ENCODE results near the gene PDE4B.

PDE4B gene

DNA sequence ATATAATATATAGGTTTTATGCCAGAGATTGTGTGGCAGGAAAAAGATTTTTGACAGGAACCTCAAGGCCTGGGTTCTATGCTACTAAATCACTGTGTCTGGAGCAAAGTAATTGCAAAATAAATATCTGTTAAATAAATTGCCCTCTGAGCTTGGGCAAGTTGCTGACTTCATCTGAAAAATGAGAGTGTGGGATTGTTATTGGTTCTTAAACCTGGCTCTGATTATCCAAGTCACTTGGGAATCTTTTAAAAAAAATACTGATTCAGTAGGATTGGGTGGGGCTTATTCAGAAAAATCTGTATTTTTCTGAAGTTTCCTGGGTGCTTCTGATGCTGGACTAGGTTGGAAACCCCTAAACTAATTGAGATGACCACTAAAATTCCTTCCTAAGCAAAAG, 567.1 kb downstream of the PDE4B start:
- TF ChIP-seq, protein P1, sequence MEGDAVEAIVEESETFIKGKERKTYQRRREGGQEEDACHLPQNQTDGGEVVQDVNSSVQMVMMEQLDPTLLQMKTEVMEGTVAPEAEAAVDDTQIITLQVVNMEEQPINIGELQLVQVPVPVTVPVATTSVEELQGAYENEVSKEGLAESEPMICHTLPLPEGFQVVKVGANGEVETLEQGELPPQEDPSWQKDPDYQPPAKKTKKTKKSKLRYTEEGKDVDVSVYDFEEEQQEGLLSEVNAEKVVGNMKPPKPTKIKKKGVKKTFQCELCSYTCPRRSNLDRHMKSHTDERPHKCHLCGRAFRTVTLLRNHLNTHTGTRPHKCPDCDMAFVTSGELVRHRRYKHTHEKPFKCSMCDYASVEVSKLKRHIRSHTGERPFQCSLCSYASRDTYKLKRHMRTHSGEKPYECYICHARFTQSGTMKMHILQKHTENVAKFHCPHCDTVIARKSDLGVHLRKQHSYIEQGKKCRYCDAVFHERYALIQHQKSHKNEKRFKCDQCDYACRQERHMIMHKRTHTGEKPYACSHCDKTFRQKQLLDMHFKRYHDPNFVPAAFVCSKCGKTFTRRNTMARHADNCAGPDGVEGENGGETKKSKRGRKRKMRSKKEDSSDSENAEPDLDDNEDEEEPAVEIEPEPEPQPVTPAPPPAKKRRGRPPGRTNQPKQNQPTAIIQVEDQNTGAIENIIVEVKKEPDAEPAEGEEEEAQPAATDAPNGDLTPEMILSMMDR (conservative IDR thresholded peaks at IDR 0.05) = no peak
- no peak overlapping the region for H3K27ac ChIP-seq

DNA sequence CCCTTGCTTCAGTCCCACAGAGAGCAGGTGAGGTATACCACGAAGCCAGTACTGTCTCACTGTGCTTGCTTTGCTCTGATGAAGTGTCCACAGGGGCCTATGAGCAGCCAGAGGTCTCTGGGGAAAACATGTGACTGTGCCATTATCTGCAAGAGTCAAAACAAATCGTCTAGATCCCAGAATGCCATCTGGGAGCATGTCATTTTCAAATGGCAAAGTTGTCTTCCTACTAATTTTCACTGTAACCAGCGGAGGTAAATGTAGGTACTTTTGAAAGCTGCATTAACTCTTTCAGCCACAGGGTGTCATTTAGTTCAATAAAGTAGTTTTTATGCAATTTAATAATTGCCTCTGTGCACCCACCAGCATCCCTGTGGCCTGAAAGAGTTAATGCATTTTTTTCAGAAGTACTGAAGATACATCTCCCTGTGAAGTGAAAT, 567.6 kb downstream of the PDE4B start:
- no peak overlapping the region for H3K27ac ChIP-seq
- TF ChIP-seq, protein P1 (conservative IDR thresholded peaks at IDR 0.05) = no peak

DNA sequence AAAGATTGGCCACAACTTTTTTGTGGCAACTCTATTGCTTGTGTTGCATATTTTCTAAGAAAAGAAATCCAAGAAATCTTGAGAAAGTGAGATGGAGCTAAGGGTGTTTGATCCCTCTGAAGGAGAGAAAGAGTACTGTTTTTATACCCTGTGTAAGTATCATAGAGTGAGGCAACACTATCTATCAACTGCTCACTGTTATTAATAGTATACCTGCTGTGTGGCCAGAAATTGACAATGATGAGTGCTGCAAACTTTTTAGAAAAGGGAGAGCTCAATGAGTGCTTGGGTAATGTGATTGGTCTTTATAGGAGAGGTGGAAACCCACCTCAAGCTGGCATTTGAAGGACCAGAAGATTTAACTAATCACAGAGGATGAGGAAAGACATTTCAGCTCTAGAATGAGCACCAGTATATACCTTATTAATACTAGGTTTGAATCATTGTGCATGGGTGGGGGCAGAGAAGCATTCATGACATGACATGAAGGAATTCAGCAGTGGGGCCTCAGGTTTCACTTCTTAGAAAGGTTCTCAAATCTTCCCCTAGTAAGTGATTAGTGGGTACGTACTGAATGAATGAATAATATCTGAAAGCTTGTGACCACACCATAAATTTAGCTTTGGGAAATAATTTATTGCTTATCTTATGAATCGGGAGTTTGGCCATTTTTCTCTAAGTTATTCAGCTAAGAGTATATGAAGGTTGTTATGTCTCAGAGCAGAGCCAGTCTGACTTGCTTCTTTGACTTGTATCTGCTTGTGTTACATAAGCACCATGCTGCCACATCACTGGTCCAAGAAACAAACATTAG, 572.1 kb downstream of the PDE4B start:
- TF ChIP-seq, protein P1 (conservative IDR thresholded peaks at IDR 0.05) = no peak

DNA sequence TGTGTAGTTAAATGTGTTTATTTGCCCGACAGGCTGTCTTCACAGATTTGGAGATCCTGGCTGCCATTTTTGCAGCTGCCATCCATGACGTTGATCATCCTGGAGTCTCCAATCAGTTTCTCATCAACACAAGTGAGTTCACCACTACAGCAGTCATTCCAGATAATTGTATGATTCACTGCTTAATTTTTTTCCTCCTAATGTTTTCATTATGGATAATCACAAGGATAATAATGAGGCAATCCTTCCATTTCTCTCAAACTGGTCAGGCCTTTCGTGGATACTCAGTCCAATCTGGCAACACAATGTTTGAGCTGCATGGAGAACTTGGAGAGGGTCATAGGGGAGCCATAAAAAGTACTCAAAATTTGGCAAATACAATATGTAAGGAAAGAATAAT, 572.9 kb downstream of the PDE4B start:
- TF ChIP-seq, protein P1 (conservative IDR thresholded peaks at IDR 0.05) = no peak
- no peak overlapping the region for H3K27ac ChIP-seq

More for the DNA sequence above, 572.1 kb downstream of the PDE4B start:
- H3K27ac ChIP-seq = no peak overlapping the region

DNA sequence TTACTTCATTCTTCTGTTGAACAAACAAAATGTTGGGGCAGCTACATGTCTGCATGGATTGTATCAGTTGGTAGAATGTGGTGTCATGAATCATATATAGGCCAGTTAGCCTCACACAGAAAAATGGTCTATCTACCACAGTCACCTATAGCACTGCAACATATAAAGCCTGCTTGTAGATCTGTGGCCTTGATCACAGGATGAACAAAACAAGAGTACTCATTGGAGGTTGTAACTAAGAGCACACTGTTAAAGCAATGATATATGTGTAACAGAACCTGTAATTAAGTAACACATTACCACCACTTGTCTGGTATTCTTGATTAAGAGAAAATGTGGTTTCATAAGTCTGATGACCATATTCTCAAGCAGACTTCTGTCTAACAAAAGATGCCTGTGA, 573.9 kb downstream of the PDE4B start:
- TF ChIP-seq, protein P1 (conservative IDR thresholded peaks at IDR 0.05) = no peak
- no peak overlapping the region for H3K27ac ChIP-seq

DNA sequence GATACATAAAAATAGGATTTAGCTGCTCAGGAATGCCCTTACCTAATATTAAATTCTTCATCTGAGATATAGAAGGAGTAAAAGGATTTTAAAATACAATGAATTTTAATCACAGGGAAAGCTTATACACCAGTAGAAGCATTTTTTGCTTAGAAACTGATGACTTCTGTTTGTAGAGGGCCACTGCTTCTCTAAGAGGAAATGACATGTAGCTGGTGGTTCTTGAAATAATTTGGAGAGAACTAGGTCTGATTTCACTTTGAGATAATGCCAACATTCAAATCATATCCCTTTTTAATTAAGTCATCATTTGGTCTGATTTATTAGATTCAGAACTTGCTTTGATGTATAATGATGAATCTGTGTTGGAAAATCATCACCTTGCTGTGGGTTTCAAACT, 574.7 kb downstream of the PDE4B start:
- no peak overlapping the region for H3K27ac ChIP-seq
- TF ChIP-seq, protein P1 (conservative IDR thresholded peaks at IDR 0.05) = no peak

DNA sequence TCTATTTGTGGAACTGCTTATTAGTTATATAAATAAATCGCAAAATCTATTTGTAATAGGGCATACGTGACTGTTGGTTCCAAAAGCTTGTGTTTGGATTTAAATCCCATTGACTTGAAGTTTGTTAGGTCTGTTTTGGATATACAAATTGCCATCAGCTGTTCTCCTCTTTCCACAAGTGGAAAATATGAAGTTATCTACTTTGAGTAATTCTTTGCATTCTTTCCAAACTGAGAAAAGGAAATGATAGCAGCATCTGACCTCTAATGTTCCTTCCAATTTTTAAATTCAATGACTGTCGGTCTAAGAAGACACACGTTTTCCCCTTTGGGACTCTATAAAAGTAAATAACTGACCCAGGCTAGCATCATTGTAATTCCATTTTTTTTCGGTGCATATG, 575.6 kb downstream of the PDE4B start:
- H3K27ac ChIP-seq = no peak overlapping the region
- TF ChIP-seq, protein P1 (conservative IDR thresholded peaks at IDR 0.05) = no peak

Data from VCaP (cell line).